Left ventricle myocardium inferior (tissue), 1 donor: Measurements from ENCODE around the gene PLEKHD1. TPM values are rescaled to one million over a fixed set of nuclear protein-coding genes. Genes with fewer than 3 reads are reported as not detected.
A peak's percentile ranks its signal among the peaks of the same experiment; 100 is the strongest.

Source experiments
- DNase-seq: peaks from one replicate; pipeline ENCODE4 v3.0.0-alpha.2; 2020
- H3K27ac ChIP-seq: fragments of 200-600 bp; replicated peaks from 2 replicates; pipeline ENCODE4 v1.8.0; 2021
- H3K27me3 ChIP-seq: fragments of 200-600 bp; 2 replicates; pipeline ENCODE4 v1.8.0; 2021; ENCODE audit warnings: low read depth
- H3K36me3 ChIP-seq: fragments of 200-600 bp; 2 replicates; pipeline ENCODE4 v1.8.0; 2021
- H3K4me1 ChIP-seq: fragments of 200-600 bp; 2 replicates; pipeline ENCODE4 v1.8.0; 2021
- H3K4me3 ChIP-seq: fragments of 200-600 bp; 2 replicates; pipeline ENCODE4 v1.8.0; 2021; ENCODE audit warnings: mild to moderate bottlenecking, moderate library complexity
- H3K9me3 ChIP-seq: fragments of 200-600 bp; replicated peaks from 2 replicates; pipeline ENCODE4 v1.8.0; 2021
- intact Hi-C: fragments of 100-400 bp; cut with micrococcal nuclease; formaldehyde crosslinking; loops from one replicate; pipeline ENCODE4 v1.11.0; 2022
- long read RNA-seq: library from polyadenylated mRNA; unstranded; transcript quantifications from one replicate; pipeline ENCODE4 v2.0.0, GENCODE V29; 2021
- total RNA-seq: library from RNA; stranded (reverse); fragmentation: NEBNext Ultra II Directional; extraction: Animal tissue kit (Norgen Biotek cat#: 25700); gene quantifications from one replicate; pipeline ENCODE4 v1.2.1, GENCODE V29; 2021
- TF ChIP-seq, protein P1 (sequence below): fragments of 200-600 bp; IDR thresholded peaks from 2 replicates; pipeline ENCODE4 v1.8.0; 2021; ENCODE audit warnings: antibody characterized with exemption, mild to moderate bottlenecking, borderline replicate concordance
- donor health status: DM: no; HTN: yes; CAD: no; lungs with severe emphysema.

The PLEKHD1 gene
- 0.14 TPM for total RNA-seq
- long read RNA-seq, full-length matches to known transcripts: 2 of 2 reads
- long read RNA-seq, partial matches to known transcripts: 0 of 2 reads
- long read RNA-seq, other reads (novel, unspliced or antisense): 0 of 2 reads

DNA sequence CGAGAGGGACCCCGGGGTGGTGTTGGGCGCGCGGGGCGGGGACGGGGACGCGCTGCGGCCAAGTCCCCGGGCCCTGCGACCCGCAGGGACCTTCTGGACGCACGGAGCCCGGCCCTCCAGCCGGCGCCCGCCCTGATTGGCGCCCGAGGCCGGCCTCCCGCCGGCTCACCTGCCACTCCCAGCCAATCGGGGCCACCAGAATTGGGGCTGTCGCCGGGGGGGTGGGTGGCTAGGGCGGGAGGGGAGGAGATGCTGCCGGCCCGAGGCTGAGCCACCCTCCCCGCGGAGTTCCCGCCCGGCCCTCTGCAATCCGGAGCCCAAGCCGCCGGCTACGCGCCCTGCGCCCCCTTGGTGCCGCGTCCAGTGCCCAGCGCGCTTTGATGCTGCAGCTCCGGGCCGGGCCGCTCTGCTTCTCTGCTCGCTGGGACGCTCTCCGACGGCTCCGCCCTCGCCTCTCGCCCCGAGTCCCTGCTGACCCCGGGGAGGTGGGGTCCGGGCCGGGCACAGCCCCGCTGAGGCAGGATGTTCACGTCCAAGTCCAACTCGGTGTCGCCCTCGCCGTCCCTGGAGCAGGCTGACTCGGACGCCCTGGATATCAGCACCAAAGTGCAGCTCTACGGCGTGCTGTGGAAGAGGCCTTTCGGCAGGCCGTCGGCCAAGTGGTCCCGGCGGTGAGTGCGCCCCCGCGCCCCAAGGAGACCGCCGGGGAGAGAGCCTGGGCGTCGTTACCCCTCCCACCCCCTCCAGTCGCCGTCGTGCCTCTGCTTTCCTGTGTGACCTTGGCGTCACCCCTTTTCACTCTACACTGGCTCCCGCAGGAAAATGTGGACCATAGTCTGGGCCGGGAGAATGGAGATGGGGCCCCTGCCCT lies at the start of gene PLEKHD1:
Gene PLEKHD1, plus strand, starts transcription at position 285 of the 871 bp plus-strand sequence. Its CDS starts 238 bp downstream, at position 523.
- Histone ChIP-seq H3K4me1 (peaks cover 18% of the 10 kb centered on the region), H3K9me3 (no peaks in the 10 kb centered on the region), H3K27ac (no peak within 1 kb of the TSS), H3K36me3 (no peaks in the 10 kb centered on the region), H3K4me3 (peak within 1 kb of the TSS; percentile 65), H3K27me3 (peaks cover 71% of the 10 kb centered on the region)
- intact Hi-C loops: no loop called here
- TF ChIP-seq, protein P1, sequence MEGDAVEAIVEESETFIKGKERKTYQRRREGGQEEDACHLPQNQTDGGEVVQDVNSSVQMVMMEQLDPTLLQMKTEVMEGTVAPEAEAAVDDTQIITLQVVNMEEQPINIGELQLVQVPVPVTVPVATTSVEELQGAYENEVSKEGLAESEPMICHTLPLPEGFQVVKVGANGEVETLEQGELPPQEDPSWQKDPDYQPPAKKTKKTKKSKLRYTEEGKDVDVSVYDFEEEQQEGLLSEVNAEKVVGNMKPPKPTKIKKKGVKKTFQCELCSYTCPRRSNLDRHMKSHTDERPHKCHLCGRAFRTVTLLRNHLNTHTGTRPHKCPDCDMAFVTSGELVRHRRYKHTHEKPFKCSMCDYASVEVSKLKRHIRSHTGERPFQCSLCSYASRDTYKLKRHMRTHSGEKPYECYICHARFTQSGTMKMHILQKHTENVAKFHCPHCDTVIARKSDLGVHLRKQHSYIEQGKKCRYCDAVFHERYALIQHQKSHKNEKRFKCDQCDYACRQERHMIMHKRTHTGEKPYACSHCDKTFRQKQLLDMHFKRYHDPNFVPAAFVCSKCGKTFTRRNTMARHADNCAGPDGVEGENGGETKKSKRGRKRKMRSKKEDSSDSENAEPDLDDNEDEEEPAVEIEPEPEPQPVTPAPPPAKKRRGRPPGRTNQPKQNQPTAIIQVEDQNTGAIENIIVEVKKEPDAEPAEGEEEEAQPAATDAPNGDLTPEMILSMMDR: no peak
- no peak for DNase-seq

DNA sequence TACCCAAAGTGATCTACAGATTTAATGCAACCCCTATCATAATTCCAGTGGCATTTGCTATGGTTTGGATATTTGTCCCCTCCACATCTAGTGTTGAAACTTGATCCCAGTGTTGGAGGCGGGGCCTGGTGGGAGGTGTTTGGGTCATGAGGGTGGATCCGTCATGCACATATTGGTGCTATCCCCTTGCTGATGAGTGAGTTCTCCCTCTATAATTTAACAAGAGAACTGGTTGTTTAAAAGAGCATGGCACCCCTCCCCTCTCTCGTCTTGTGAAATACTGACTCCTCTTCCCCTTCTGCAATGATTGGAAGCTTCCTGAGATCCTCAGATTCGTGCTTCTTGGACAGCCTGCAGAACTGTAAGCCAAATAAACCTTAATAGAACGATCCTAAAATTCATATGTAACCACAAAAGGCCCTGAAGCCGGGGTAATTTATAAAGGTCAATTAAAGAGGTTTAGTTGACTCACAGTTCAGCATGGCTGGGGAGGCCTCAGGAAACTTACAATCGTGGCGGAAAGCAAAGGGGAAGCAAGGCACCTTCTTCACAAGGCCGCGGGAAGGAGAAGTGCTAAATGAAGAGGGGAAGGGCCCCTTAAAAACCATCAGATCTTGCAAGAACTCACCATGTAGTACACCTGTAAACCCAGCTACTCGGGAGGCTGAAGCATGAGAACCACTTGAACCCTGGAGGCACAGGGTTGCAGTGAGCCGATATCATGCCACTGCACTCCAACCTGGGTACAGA lies 44.8 kb upstream of the PLEKHD1 start:
- Histone ChIP-seq H3K27ac (no peak overlapping the region), H3K9me3 (no peaks in the 10 kb centered on the region), H3K4me1 (no peaks in the 10 kb centered on the region), H3K4me3 (no peak overlapping the region), H3K27me3 (no peaks in the 10 kb centered on the region), H3K36me3 (peaks cover 19% of the 10 kb centered on the region)
- intact Hi-C loops: no loop called here
- TF ChIP-seq, protein P1: no peak
- DNase-seq: no peak

DNA sequence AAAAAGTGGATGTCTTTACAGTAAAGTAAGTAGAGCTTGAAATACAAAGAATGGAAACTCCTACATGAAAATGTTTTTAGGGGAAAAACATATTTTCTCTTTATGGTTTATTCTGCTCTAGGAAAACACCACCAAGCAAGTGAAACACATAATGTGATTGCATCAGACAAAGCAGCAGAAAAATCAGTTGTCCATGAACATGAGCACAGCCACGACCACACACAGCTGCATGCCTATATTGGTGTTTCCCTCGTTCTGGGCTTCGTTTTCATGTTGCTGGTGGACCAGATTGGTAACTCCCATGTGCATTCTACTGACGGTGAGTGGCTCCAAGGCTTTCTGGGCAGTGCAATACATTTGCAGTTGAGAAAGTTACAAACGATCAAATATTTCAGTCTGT lies 42.6 kb upstream of the PLEKHD1 start:
- Histone ChIP-seq H3K27ac (no peak overlapping the region), H3K27me3 (no peaks in the 10 kb centered on the region), H3K4me3 (no peak overlapping the region), H3K9me3 (no peaks in the 10 kb centered on the region), H3K4me1 (no peaks in the 10 kb centered on the region), H3K36me3 (peaks cover 22% of the 10 kb centered on the region)
- no peak for DNase-seq
- intact Hi-C loops: no loop called here
- TF ChIP-seq, protein P1: no peak

DNA sequence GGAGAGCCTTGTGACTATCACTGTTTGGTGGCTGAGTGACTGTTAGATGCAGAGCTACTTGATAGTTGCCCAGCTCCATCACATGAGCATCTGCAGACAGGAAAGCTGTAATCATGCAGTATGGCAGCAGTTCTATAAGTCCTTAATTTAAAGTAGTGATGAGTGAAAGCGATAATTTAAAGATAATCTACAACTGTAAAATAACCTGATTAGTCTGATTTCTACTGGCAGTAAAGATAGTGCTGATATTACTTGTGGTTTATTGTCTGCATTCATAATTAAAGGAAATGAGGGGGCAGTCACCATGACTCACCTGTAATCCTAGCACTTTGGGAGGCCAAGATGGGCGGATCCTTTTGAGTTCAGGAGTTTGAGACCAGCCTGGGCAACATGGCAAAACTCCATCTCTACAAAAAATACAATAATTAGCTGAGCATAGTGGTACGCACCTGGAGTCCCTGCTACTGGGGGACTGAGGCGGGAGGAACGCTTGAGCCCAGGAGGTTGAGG lies 41.2 kb upstream of the PLEKHD1 start:
- H3K9me3 ChIP-seq: no peaks in the 10 kb centered on the region
- H3K27me3 ChIP-seq: no peaks in the 10 kb centered on the region
- no peak overlapping the region for H3K27ac ChIP-seq
- peaks cover 22% of the 10 kb centered on the region for H3K36me3 ChIP-seq
- intact Hi-C loops: no loop called here
- H3K4me1 ChIP-seq: no peaks in the 10 kb centered on the region
- TF ChIP-seq, protein P1: no peak
- DNase-seq: no peak
- H3K4me3 ChIP-seq: no peak overlapping the region

DNA sequence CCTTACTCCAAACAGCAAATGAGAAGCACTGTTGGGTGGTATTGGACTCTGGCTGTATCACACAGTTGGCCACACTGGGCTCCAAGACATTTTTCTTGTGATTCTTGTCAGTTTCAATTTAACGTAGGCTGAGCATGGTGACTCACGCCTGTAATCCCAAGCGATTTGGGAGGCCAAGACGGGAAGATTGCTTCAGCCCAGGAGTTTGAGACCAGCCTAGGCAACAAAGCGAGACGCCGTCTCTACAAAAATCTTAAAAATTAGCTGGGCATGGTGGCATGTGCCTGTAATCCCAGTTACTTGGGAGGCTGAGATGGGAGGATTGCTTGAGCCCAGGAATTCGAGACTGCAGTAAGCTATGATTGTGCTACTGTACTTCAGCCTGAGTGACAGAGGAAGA lies 35.3 kb upstream of the PLEKHD1 start:
- no peaks in the 10 kb centered on the region for H3K4me1 ChIP-seq
- H3K36me3 ChIP-seq: peaks cover 20% of the 10 kb centered on the region
- no peak for DNase-seq
- H3K9me3 ChIP-seq: no peaks in the 10 kb centered on the region
- H3K4me3 ChIP-seq: no peak overlapping the region
- no peaks in the 10 kb centered on the region for H3K27me3 ChIP-seq
- H3K27ac ChIP-seq: no peak overlapping the region
- intact Hi-C loops: no loop called here
- TF ChIP-seq, protein P1: no peak
